ENCODE measurements around the gene ESYT1. TPM values are rescaled to one million over a fixed set of nuclear protein-coding genes. Genes with fewer than 3 reads are reported as not detected.
"Not testable (repeated sequence)": the region's sequence is repeated elsewhere in the genome, so short reads cannot be mapped to it uniquely, and the experiment has no call there.

Gene ESYT1
- total and polyA plus RNA-seq, 4 donors = 41.0 to 93.5 (median 58.8) TPM

- DNase-seq (ENCODE audit: low spot score) = no peak
- no peak overlapping the region for H3K27ac ChIP-seq (ENCODE audit: low read depth in 1 of 2, low read length in 2 of 2)
- H3K9ac ChIP-seq (ENCODE audit: low read depth in 1 of 2, low read length in 2 of 2) = no peak overlapping the region
- TF ChIP-seq FOXA1 (IDR thresholded peaks at IDR 0.05) (no peak), HNF4A (conservative IDR thresholded peaks at IDR 0.05) (no peak), ZBTB33 (IDR thresholded peaks at IDR 0.05) (no peak), SP1 (IDR thresholded peaks at IDR 0.05) (no peak), RAD21 (IDR thresholded peaks at IDR 0.05) (no peak), HNF4G (IDR thresholded peaks at IDR 0.05) (no peak), JUND (IDR thresholded peaks at IDR 0.05) (no peak)
- H3K4me3 ChIP-seq (ENCODE audit: low read depth in 1 of 3, low read length in 3 of 3) = no peak overlapping the region
- WGBS = 100% methylated on average over 1 of the region's 1 CpG
- H3K9me3 ChIP-seq (ENCODE audit: control insufficient read depth in 4 of 4, low read length in 3 of 4) = no peaks in the 10 kb centered on the region
- H3K36me3 ChIP-seq (ENCODE audit: control insufficient read depth in 4 of 4, insufficient read depth in 3 of 4, low read depth in 1 of 4, low read length in 3 of 4) = no peaks in the 10 kb centered on the region
- H3K4me1 ChIP-seq (ENCODE audit: control insufficient read depth in 4 of 4, insufficient read depth in 4 of 4, low read length in 3 of 4) = peaks cover 9 to 43% (median 33%) of the 10 kb centered on the region in 4 donors
- no peaks in the 10 kb centered on the region for H3K27me3 ChIP-seq (ENCODE audit: control insufficient read depth in 4 of 4, insufficient read depth in 4 of 4, low read length in 3 of 4)
Measured at GRCh38 chr12:56154246-56154771, 26.2 kb downstream of the ESYT1 start.

DNA sequence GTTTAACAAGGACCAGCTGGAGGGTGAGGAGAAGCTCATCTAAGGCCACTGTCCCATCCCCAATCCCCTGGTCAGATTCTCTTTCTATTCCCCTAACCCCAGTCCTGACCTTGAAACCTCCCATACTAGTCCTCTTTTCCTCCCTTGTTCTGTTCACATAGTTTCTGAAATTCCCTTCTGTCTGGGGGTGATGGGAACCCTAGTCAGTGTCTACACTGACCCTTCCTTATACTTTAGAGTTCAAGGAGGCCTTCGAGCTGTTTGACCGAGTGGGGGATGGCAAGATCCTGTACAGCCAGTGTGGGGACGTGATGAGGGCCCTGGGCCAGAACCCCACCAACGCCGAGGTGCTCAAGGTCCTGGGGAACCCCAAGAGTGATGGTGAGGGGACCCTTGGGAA is 26.8 kb downstream of the ESYT1 start:
- DNase-seq (ENCODE audit: low spot score) = no peak
- Histone ChIP-seq H3K4me1 (ENCODE audit: control insufficient read depth in 4 of 4, insufficient read depth in 4 of 4, low read length in 3 of 4) (peaks cover 9 to 49% (median 37%) of the 10 kb centered on the region in 4 donors), H3K27me3 (ENCODE audit: control insufficient read depth in 4 of 4, insufficient read depth in 4 of 4, low read length in 3 of 4) (no peaks in the 10 kb centered on the region), H3K4me3 (ENCODE audit: low read depth in 1 of 3, low read length in 3 of 3) (no peak overlapping the region), H3K36me3 (ENCODE audit: control insufficient read depth in 4 of 4, insufficient read depth in 3 of 4, low read depth in 1 of 4, low read length in 3 of 4) (peaks cover 0 to under 1% (median under 1%) of the 10 kb centered on the region in 4 donors), H3K9me3 (ENCODE audit: control insufficient read depth in 4 of 4, low read length in 3 of 4) (no peaks in the 10 kb centered on the region), H3K27ac (ENCODE audit: low read depth in 1 of 2, low read length in 2 of 2) (no peak overlapping the region), H3K9ac (ENCODE audit: low read depth in 1 of 2, low read length in 2 of 2) (no peak overlapping the region)
- whole genome bisulfite sequencing = 89% methylated on average over 5 of the region's 5 CpGs
- TF ChIP-seq EGR1 (IDR thresholded peaks at IDR 0.05; ENCODE audit: low read depth in 2 of 2) (no peak), ZBTB33 (IDR thresholded peaks at IDR 0.05) (no peak)

DNA sequence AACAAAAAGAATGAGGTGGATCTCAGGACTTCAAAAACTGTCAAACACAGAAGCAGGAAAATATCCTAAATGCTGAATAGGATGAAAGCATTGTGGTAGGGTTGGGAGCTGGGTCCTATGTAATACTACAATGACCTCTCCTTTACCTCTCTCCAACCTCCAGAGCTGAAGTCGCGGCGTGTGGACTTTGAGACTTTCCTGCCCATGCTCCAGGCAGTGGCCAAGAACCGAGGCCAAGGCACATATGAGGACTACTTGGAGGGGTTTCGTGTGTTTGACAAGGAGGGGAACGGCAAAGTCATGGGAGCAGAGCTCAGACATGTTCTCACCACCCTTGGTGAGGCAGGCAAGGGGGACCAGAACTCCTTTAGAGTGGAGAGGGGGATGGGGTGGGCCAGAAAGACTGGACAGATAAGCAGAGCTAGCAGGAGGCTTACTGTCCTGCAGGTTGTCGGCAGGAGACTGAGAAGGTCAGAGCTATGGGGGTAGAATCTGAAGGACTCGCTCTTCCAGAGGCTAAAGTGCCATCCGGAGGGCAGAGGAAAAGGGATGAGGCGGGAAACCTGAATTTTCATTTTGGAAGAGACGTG is 27.3 kb downstream of the ESYT1 start:
- H3K4me1 ChIP-seq (ENCODE audit: control insufficient read depth in 4 of 4, insufficient read depth in 4 of 4, low read length in 3 of 4) = peaks cover 9 to 54% (median 43%) of the 10 kb centered on the region in 4 donors
- H3K9me3 ChIP-seq (ENCODE audit: control insufficient read depth in 4 of 4, low read length in 3 of 4) = no peaks in the 10 kb centered on the region
- no peak overlapping the region for H3K4me3 ChIP-seq (ENCODE audit: low read depth in 1 of 3, low read length in 3 of 3)
- H3K9ac ChIP-seq (ENCODE audit: low read depth in 1 of 2, low read length in 2 of 2) = no peak overlapping the region
- WGBS = 61% methylated on average over 11 of the region's 11 CpGs
- DNase-seq (ENCODE audit: low spot score) = no peak
- peak; percentile 76 for TF ChIP-seq SP1 (IDR thresholded peaks at IDR 0.05)
- TF ChIP-seq HNF4G (IDR thresholded peaks at IDR 0.05) = peak; percentile 58
- TF ChIP-seq, protein P1, sequence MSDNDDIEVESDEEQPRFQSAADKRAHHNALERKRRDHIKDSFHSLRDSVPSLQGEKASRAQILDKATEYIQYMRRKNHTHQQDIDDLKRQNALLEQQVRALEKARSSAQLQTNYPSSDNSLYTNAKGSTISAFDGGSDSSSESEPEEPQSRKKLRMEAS (IDR thresholded peaks at IDR 0.05) = no peak
- peak; percentile 81 to 87 for TF ChIP-seq HNF4A (conservative IDR thresholded peaks at IDR 0.05)
- peak; percentile 72 to 74 for TF ChIP-seq RXRA (IDR thresholded peaks at IDR 0.05)
- H3K27ac ChIP-seq (ENCODE audit: low read depth in 1 of 2, low read length in 2 of 2) = peak overlapping the region in 1 of 2 donors; percentile 6
- H3K27me3 ChIP-seq (ENCODE audit: control insufficient read depth in 4 of 4, insufficient read depth in 4 of 4, low read length in 3 of 4) = no peaks in the 10 kb centered on the region
- peaks cover 2 to 6% (median 4%) of the 10 kb centered on the region in 4 donors for H3K36me3 ChIP-seq (ENCODE audit: control insufficient read depth in 4 of 4, insufficient read depth in 3 of 4, low read depth in 1 of 4, low read length in 3 of 4)

- 95% methylated on average over 21 of the region's 21 CpGs for WGBS
- not testable (repeated sequence) for H3K27ac ChIP-seq (ENCODE audit: low read depth in 1 of 2, low read length in 2 of 2); H3K9ac ChIP-seq (ENCODE audit: low read depth in 1 of 2, low read length in 2 of 2); DNase-seq (ENCODE audit: low spot score); H3K27me3 ChIP-seq (ENCODE audit: control insufficient read depth in 4 of 4, insufficient read depth in 4 of 4, low read length in 3 of 4); H3K9me3 ChIP-seq (ENCODE audit: control insufficient read depth in 4 of 4, low read length in 3 of 4); H3K4me3 ChIP-seq (ENCODE audit: low read depth in 1 of 3, low read length in 3 of 3)
- Histone ChIP-seq H3K36me3 (ENCODE audit: control insufficient read depth in 4 of 4, insufficient read depth in 3 of 4, low read depth in 1 of 4, low read length in 3 of 4) (peaks cover 10 to 18% (median 16%) of the 10 kb centered on the region in 4 donors), H3K4me1 (ENCODE audit: control insufficient read depth in 4 of 4, insufficient read depth in 4 of 4, low read length in 3 of 4) (peaks cover 9 to 59% (median 48%) of the 10 kb centered on the region in 4 donors)
Measured at GRCh38 chr12:56156464-56157200, 28.6 kb downstream of the ESYT1 start.

All from liver (tissue), 9 donors.